Spleen (tissue), 11 donors: ENCODE data around the gene GNAI2. TPM values are rescaled to one million over a fixed set of nuclear protein-coding genes. Genes with fewer than 3 reads are reported as not detected.
"Not testable (repeated sequence)": the region's sequence is repeated elsewhere in the genome, so short reads cannot be mapped to it uniquely, and the experiment has no call there.

Experiments used
- DNase-seq: peaks from one replicate; pipeline ENCODE4 v3.0.0-alpha.2; 2020
- H3K27ac ChIP-seq, 8 donors: fragments of 200-600 bp; sonication (generic) in 7 of 8; 1 replicate in 4 of 8; 2 replicates in 4 of 8; pipeline versions ENCODE4 v1.5.0 to v1.8.0; 2016 to 2021; ENCODE audit warnings: inconsistent platforms in 4 of 8, mild to moderate bottlenecking in 4 of 8, moderate library complexity in 1 of 8
- H3K27me3 ChIP-seq, 7 donors: fragments of 200-600 bp; sonication (generic) in 6 of 7; replicated peaks in 1 of 7; 1 replicate in 4 of 7; 2 replicates in 3 of 7; pipeline versions ENCODE4 v1.5.0 to v1.8.0; 2016 to 2021; ENCODE audit warnings: inconsistent platforms in 3 of 7, mild to moderate bottlenecking in 1 of 7
- H3K36me3 ChIP-seq, 6 donors: fragments of 200-600 bp; sonication (generic) in 5 of 6; 1 replicate in 4 of 6; 2 replicates in 2 of 6; pipeline versions ENCODE4 v1.5.0 to v1.8.0; 2016 to 2021; ENCODE audit warnings: inconsistent platforms in 2 of 6
- H3K4me1 ChIP-seq, 6 donors: fragments of 200-600 bp; sonication (generic) in 5 of 6; 1 replicate in 3 of 6; 2 replicates in 3 of 6; pipeline versions ENCODE4 v1.5.0 to v1.8.0; 2016 to 2021; ENCODE audit warnings: inconsistent platforms in 3 of 6
- H3K4me3 ChIP-seq, 8 donors: fragments of 200-600 bp; sonication (generic) in 7 of 8; 1 replicate in 4 of 8; 2 replicates in 4 of 8; pipeline versions ENCODE4 v1.5.0 to v1.8.0; 2016 to 2021; ENCODE audit warnings: inconsistent platforms in 4 of 8, mild to moderate bottlenecking in 4 of 8, moderate library complexity in 2 of 8
- H3K9me3 ChIP-seq, 8 donors: fragments of 200-600 bp; sonication (generic) in 7 of 8; 1 replicate in 4 of 8; 2 replicates in 4 of 8; pipeline versions ENCODE4 v1.5.0 to v1.8.0; 2016 to 2021; ENCODE audit warnings: inconsistent platforms in 4 of 8
- POLR2A ChIP-seq, 3 donors: fragments of 450-650 bp; IDR thresholded peaks; one replicate each; pipeline ENCODE4 v1.5.1; 2017; ENCODE audit warnings: antibody characterized with exemption in 3 of 3, mild to moderate bottlenecking in 1 of 3
- POLR2AphosphoS5 ChIP-seq, 3 donors: sonication (generic); formaldehyde crosslinking; IDR thresholded peaks; one replicate each; pipeline ENCODE4 v1.5.1; 2017; ENCODE audit warnings: antibody characterized with exemption in 3 of 3
- WGBS, 5 donors: extraction: QIAGEN DNeasy Blood & Tissue Kit in 3 of 5; methylation state at CpG; one replicate each; pipeline versions ENCODE4 v1.1.5 to v1.1.7; 2013 to 2018; 5-methylcytosine and 5-hydroxymethylcytosine counted together
- intact Hi-C: fragments of 100-400 bp; cut with DNase I; formaldehyde crosslinking; loops from one replicate; pipeline ENCODE4 v1.15.0; 2023; ENCODE audit warnings: low total_unique reads
- polyA plus RNA-seq, 3 donors: library from polyadenylated mRNA; stranded (reverse); fragments of 200-250 nt; gene quantifications; one replicate each; pipeline ENCODE4 v1.2.1, GENCODE V29; 2013
- total RNA-seq, 7 donors: library from RNA; depleted of rRNA in 3 of 7; stranded (reverse); fragments of >200 nt in 3 of 7; fragmentation: NEBNext Ultra II Directional in 4 of 7; extraction: Animal tissue kit (Norgen Biotek cat#: 25700) in 4 of 7; gene quantifications; one replicate each; pipeline versions ENCODE4 v1.1.0 to v1.2.1, GENCODE V29; 2016 to 2021
- TF ChIP-seq, protein P1 (sequence below), 11 experiments: fragments of 200-600 bp in 7 of 11; fragments of 450-650 bp in 4 of 11; sonication (generic) in 4 of 11; IDR thresholded peaks in 8 of 11; conservative IDR thresholded peaks in 3 of 11; 1 replicate in 7 of 11; 2 replicates in 4 of 11; pipeline versions ENCODE4 v1.4.0 to v1.8.0; 2016 to 2021; ENCODE audit warnings: antibody characterized with exemption in 11 of 11, inconsistent platforms in 4 of 11, mild to moderate bottlenecking in 1 of 11
- donor health status: healthy with polysubstance abuse.
- donor health status: DM: no; HTN: no; CAD: no; lungs with moderate emphysema.
- donor health status: DM: no; HTN: no; CAD: no.
- donor health status: Bipolar disorder and iron deficiency.
- donor health status: healthy.
- donor health status: DM: no; HTN: no; CAD: no.
- donor health status: DM: yes; HTN: yes; CAD: no.

Gene GNAI2
- total and polyA plus RNA-seq, 10 donors: 147 to 466 (median 360) TPM

DNA sequence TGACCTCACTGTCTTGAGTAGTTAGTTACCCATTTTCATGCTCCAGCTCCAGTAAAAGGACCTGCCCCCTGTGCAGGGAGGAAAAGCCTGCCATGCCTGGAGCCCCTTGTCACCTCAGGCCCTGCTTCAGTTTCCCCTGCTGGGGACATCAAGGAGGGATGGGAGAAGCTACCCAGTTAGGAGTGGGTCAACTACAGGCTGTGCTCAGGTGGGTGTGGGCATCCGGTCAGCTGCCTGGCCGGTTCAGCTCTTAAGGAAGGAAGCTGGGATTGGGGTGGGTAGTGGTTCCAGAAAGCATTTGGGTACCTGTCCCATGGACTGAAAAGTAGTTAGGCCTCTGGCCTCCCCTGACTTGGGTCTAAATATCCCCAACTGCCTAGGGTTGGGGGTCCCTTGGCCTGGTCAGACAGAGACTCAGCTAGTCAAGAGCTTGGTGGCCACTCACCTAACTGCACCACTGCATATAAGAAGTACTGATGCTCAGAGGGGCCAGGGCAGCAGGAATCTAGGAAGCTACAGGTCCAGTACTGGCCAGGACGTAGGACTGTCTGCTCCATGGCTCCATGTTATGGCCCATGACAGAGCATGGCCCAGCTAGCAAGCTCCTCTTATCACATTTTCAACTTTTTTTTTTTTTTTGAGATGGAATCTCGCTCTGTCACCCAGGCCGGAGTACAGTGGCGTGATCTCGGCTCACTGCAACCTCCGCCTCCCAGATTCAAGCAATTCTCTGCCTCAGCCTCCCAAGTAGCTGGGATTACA, 43.4 kb downstream of the GNAI2 start:
- Histone ChIP-seq H3K9me3 (no peaks in the 10 kb centered on the region), H3K4me1 (peaks cover 4 to 23% (median 20%) of the 10 kb centered on the region in 6 donors), H3K36me3 (no peaks in the 10 kb centered on the region), H3K4me3 (no peak overlapping the region), H3K27ac (no peak overlapping the region), H3K27me3 (peaks cover 5 to 39% (median 28%) of the 10 kb centered on the region in 7 donors)
- no peak for TF ChIP-seq POLR2AphosphoS5 (IDR thresholded peaks at IDR 0.05)
- TF ChIP-seq, protein P1, sequence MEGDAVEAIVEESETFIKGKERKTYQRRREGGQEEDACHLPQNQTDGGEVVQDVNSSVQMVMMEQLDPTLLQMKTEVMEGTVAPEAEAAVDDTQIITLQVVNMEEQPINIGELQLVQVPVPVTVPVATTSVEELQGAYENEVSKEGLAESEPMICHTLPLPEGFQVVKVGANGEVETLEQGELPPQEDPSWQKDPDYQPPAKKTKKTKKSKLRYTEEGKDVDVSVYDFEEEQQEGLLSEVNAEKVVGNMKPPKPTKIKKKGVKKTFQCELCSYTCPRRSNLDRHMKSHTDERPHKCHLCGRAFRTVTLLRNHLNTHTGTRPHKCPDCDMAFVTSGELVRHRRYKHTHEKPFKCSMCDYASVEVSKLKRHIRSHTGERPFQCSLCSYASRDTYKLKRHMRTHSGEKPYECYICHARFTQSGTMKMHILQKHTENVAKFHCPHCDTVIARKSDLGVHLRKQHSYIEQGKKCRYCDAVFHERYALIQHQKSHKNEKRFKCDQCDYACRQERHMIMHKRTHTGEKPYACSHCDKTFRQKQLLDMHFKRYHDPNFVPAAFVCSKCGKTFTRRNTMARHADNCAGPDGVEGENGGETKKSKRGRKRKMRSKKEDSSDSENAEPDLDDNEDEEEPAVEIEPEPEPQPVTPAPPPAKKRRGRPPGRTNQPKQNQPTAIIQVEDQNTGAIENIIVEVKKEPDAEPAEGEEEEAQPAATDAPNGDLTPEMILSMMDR (IDR thresholded peaks at IDR 0.05 in 8 of 11, conservative IDR thresholded peaks at IDR 0.05 in 3 of 11): no peak
- TF ChIP-seq POLR2A (IDR thresholded peaks at IDR 0.05): no peak
- intact Hi-C loops: loop anchor here (10.0 kb wide), 1 partner anchor 155 kb away; no protein-coding TSS in a partner anchor
- 81 to 95% (median 86%) methylated on average over 8 of the region's 8 CpGs for WGBS, 5 donors
- no peak for DNase-seq

DNA sequence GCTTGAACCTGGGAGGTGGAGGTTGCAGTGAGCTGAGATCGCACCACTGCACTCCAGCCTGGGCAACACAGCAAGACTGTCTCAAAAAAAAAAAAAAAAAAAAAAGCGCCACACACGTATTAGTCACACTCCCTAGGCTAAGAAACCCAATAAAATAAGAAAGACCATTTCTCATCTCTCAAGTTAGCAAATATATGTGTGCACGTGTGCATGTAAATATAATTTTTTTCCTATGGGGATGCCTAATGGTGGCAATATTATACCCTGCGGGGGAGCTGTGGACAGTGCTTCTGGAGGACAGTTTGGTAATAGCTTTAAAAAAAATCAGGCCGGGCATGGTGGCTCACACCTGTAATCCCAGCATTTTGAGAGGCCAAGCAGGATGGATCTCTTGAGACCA, 48.1 kb downstream of the GNAI2 start:
- H3K4me3 ChIP-seq, H3K27me3 ChIP-seq, intact Hi-C loops, H3K9me3 ChIP-seq, DNase-seq, H3K4me1 ChIP-seq, H3K27ac ChIP-seq: not testable (repeated sequence)
- 85 to 95% (median 90%) methylated on average over 6 of the region's 6 CpGs for WGBS, 5 donors
- peaks cover 0 to 33% (median 28%) of the 10 kb centered on the region in 6 donors for H3K36me3 ChIP-seq

DNA sequence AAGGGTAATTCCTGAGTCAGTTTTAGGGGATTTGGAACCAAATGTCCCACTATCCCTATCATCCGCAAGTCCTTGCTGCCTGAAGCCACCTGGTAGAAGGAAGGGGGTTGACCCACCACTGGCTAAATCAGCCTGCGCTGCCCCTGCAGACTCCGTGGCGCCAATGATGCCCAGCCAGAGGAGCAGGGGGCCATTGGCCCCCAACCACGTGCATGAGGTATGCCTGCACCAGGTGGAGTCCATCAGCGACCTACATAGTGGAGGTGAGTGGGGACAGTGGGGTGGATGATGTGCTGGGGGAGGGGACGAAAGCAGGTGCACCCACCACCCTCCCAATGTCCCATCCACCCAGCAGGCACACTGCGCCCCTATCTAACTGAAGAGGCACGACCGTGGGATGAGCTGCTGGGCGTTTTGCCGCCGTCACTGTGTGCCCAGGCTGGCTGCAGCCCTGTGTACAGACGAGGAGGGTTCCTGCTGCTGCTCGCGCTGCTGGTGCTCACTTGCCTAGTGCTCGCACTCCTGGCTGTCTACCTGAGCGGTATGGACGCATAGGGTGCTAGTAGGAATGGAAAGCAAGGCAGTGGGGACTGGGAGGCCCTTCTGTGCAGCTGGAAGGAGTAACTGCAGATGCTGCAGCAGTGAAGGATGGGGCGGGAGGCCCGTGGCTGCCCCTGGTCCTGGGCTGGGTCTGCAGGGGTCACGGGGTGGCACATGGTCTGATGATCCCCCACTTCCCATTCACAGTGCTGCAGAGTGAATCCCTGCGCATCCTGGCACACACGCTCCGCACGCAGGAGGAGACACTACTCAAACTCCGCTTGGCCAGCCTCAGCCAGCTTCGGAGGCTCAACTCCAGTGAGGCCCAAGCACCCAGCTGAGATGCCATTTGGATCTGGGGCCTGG, 50.6 kb downstream of the GNAI2 start:
- intact Hi-C loops: no loop called here
- WGBS, 5 donors: 85 to 96% (median 92%) methylated on average over 17 to 28 of the region's 28 CpGs
- Histone ChIP-seq H3K9me3 (no peaks in the 10 kb centered on the region), H3K27ac (no peak overlapping the region), H3K4me1 (peaks cover 7 to 18% (median 11%) of the 10 kb centered on the region in 6 donors), H3K4me3 (no peak overlapping the region), H3K36me3 (peaks cover 0 to 48% (median 40%) of the 10 kb centered on the region in 6 donors), H3K27me3 (no peaks in the 10 kb centered on the region)
- TF ChIP-seq POLR2AphosphoS5 (IDR thresholded peaks at IDR 0.05) (peak in 2 of 3 donors; percentile 7 to 36), POLR2A (IDR thresholded peaks at IDR 0.05) (no peak)
- TF ChIP-seq, protein P1 (IDR thresholded peaks at IDR 0.05 in 8 of 11, conservative IDR thresholded peaks at IDR 0.05 in 3 of 11): no peak
- peak; percentile 68 for DNase-seq

DNA sequence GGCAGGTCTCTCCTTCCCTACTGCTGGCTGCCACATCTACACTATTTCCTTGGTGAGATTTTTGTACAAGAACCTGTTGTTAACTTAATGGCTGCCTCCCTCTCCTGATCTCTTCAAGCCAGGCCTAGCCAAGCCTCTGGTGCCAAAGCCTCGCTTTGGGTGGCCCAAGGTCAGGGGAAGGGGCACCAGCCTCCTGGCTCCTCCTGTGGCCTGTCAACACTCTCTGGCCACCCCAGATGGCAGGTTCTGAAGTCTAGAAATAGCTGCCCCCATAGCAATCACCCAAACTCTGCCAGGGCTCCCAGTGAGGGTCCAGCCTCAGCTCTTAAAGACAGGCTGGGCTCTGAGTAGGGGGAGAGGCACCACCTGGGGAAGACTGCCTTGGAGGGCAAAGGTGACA, 51.3 kb downstream of the GNAI2 start:
- no peak for DNase-seq
- intact Hi-C loops: no loop called here
- H3K9me3 ChIP-seq: no peaks in the 10 kb centered on the region
- H3K4me1 ChIP-seq: peaks cover 9 to 24% (median 14%) of the 10 kb centered on the region in 6 donors
- no peak overlapping the region for H3K27ac ChIP-seq
- TF ChIP-seq, protein P1 (IDR thresholded peaks at IDR 0.05 in 8 of 11, conservative IDR thresholded peaks at IDR 0.05 in 3 of 11): no peak
- TF ChIP-seq POLR2A (IDR thresholded peaks at IDR 0.05) (no peak), POLR2AphosphoS5 (IDR thresholded peaks at IDR 0.05) (no peak)
- no peaks in the 10 kb centered on the region for H3K27me3 ChIP-seq
- H3K4me3 ChIP-seq: no peak overlapping the region
- WGBS, 5 donors: 83 to 95% (median 88%) methylated on average over 1 of the region's 1 CpG
- peaks cover 0 to 48% (median 40%) of the 10 kb centered on the region in 6 donors for H3K36me3 ChIP-seq
